ENCODE measurements around the gene MASP2. TPM values are rescaled to one million over a fixed set of nuclear protein-coding genes. Genes with fewer than 3 reads are reported as not detected.

MASP2 gene
- total RNA-seq, 2 donors from 2014 or later, result not detected

GRCh38 chr1:11059968-11060830 is 13.2 kb upstream of the MASP2 start, which contains the start of gene SRM:
TSS of gene SRM (minus strand) at chr1:11060018. CDS start at chr1:11059943, 75 bp downstream.
- intact Hi-C loops (cut with DNase I), result no loop called here
- no peaks in the 10 kb centered on the region for H3K9me3 ChIP-seq
- peak within 1 kb of the TSS; percentile 87 to 88 for H3K4me3 ChIP-seq
- DNase-seq (ENCODE audit: low spot score), result peak; percentile 86
- under 1% methylated on average over 29 of the region's 83 CpGs for WGBS
- H3K27ac ChIP-seq, result peak within 1 kb of the TSS; percentile 57 to 64
- H3K36me3 ChIP-seq, result peaks cover 11 to 12% of the 10 kb centered on the region in 2 donors
- H3K4me1 ChIP-seq (replicated peaks), result peaks cover 4% of the 10 kb centered on the region
- peak; percentile 24 for TF ChIP-seq POLR2AphosphoS5 (IDR thresholded peaks at IDR 0.05)
- TF ChIP-seq POLR2A (IDR thresholded peaks at IDR 0.05), result peak; percentile 57
- peak in 3 of 4 experiments; percentile 55 to 83 (median 80) for TF ChIP-seq CTCF (IDR thresholded peaks at IDR 0.05)
- no peaks in the 10 kb centered on the region for H3K27me3 ChIP-seq (replicated peaks; ENCODE audit: insufficient read depth)

GRCh38 chr1:11059155-11059967 is 12.3 kb upstream of the MASP2 start:
- DNase-seq (ENCODE audit: low spot score), result no peak
- no peaks in the 10 kb centered on the region for H3K9me3 ChIP-seq
- WGBS, result 3% methylated on average over 32 of the region's 72 CpGs
- intact Hi-C loops (cut with DNase I), result no loop called here
- H3K4me3 ChIP-seq, result peak overlapping the region; percentile 87 to 88
- peak overlapping the region in 1 of 2 donors; percentile 26 for H3K27ac ChIP-seq
- peaks cover 4% of the 10 kb centered on the region for H3K4me1 ChIP-seq (replicated peaks)
- H3K27me3 ChIP-seq (replicated peaks; ENCODE audit: insufficient read depth), result no peaks in the 10 kb centered on the region
- no peak for TF ChIP-seq CTCF (IDR thresholded peaks at IDR 0.05)
- no peak for TF ChIP-seq POLR2A (IDR thresholded peaks at IDR 0.05)
- no peak for TF ChIP-seq POLR2AphosphoS5 (IDR thresholded peaks at IDR 0.05)
- peaks cover 6 to 9% of the 10 kb centered on the region in 2 donors for H3K36me3 ChIP-seq

GRCh38 chr1:11058595-11059154 is 11.6 kb upstream of the MASP2 start:
- Histone ChIP-seq H3K4me3 (peak overlapping the region; percentile 87 to 88), H3K9me3 (no peaks in the 10 kb centered on the region), H3K27ac (no peak overlapping the region), H3K4me1 (replicated peaks) (peaks cover 4% of the 10 kb centered on the region), H3K36me3 (peaks cover 6 to 9% of the 10 kb centered on the region in 2 donors), H3K27me3 (replicated peaks; ENCODE audit: insufficient read depth) (no peaks in the 10 kb centered on the region)
- intact Hi-C loops (cut with DNase I), result no loop called here
- WGBS, result 45% methylated on average over 28 of the region's 28 CpGs
- no peak for TF ChIP-seq POLR2A (IDR thresholded peaks at IDR 0.05)
- DNase-seq (ENCODE audit: low spot score), result no peak

DNA sequence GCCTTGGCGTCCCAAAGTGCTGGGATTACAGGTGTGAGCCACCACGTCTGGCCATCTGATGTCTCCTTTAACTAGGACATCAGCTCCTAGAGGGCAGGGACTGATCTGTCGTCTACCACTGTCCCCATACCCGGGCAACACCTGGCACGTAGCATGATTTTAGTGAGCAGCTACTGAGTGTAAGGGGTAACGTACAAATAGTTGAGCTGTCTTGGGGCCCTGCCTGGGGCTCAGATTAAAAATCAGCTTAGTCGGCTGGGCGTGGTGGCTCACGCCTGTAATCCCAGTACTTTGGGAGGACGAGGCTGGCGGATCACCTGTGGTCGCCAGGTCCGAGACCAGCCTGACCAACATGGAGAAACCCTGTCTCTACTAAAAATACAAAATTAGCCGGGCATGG is 11.0 kb upstream of the MASP2 start:
- TF ChIP-seq CTCF (IDR thresholded peaks at IDR 0.05) (no peak), POLR2AphosphoS5 (IDR thresholded peaks at IDR 0.05) (no peak), POLR2A (IDR thresholded peaks at IDR 0.05) (no peak)
- no peak for DNase-seq (ENCODE audit: low spot score)
- no peaks in the 10 kb centered on the region for H3K27me3 ChIP-seq (replicated peaks; ENCODE audit: insufficient read depth)
- peaks cover 6 to 9% of the 10 kb centered on the region in 2 donors for H3K36me3 ChIP-seq
- no peaks in the 10 kb centered on the region for H3K9me3 ChIP-seq
- peaks cover 4% of the 10 kb centered on the region for H3K4me1 ChIP-seq (replicated peaks)
- WGBS, result 91% methylated on average over 14 of the region's 14 CpGs
- H3K27ac ChIP-seq, result no peak overlapping the region
- intact Hi-C loops (cut with DNase I), result no loop called here
- no peak overlapping the region for H3K4me3 ChIP-seq

GRCh38 chr1:11057477-11057876 is 10.4 kb upstream of the MASP2 start:
- Histone ChIP-seq H3K27ac (no peak overlapping the region), H3K4me1 (replicated peaks) (peaks cover 4% of the 10 kb centered on the region), H3K4me3 (no peak overlapping the region), H3K9me3 (no peaks in the 10 kb centered on the region), H3K36me3 (peaks cover 6 to 9% of the 10 kb centered on the region in 2 donors), H3K27me3 (replicated peaks; ENCODE audit: insufficient read depth) (no peaks in the 10 kb centered on the region)
- 92% methylated on average over 8 of the region's 8 CpGs for WGBS
- DNase-seq (ENCODE audit: low spot score), result no peak
- TF ChIP-seq CTCF (IDR thresholded peaks at IDR 0.05), result no peak
- no peak for TF ChIP-seq POLR2AphosphoS5 (IDR thresholded peaks at IDR 0.05)
- TF ChIP-seq POLR2A (IDR thresholded peaks at IDR 0.05), result no peak
- intact Hi-C loops (cut with DNase I), result no loop called here
